HG03175 (cell line): ENCODE data around the gene PUSL1.

ENCODE experiments used
- ATAC-seq: cut with Tn5 transposase; IDR thresholded peaks from one replicate; pipeline ENCODE4 v1.9.1; 2021; ENCODE audit warnings: mild to moderate bottlenecking, moderate library complexity; ENCODE audit not compliant: unreplicated experiment

The PUSL1 gene

DNA sequence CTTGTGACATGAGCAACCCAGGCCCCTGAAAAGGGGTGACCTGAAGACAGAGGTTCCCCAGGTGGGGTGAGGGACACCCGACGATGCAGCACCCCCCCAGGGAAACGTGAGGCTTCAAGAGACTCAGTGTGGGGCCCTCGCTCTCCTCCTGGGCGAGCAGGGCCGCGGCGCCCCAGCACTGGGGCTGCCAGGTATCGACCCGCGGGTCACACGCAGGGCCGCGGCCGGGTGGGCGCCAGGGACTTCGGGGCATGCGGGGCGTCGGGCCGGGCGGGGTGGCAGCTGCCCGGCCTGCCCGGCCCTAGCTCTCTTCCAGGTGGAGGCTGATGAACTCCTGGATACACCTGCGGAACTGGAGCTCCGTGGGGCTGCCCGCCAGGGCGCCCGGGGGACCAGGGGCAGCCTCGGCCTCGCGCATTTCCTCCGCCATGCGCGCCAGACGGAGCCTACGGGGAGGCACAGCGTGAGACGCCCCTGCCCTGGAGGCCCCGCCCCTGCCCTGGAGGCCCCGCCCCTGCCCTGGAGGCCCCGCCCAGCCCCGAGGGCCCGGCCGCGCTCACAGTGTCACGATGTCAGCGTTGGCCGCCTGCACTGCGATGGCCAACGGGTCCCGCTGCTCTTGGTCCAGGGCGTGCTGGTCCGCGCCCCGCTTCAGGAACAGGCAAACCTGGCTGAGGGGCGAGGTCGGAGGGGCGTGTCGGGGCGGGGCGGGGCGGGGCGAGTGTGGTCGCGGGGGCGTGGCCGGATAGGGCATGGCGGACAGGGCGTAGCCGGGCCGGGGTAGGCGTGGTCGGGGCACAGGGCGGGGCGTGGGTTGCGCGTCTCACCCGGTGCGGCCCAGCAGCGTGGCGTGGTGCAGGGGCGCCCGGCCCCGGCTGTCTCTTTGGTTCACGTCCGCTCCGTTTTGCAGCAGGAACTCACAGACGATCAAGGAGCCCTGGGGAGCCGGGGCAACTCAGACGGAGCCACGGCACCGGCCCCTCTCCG is 14.8 kb upstream of the PUSL1 start:
- ATAC-seq: no peak

DNA sequence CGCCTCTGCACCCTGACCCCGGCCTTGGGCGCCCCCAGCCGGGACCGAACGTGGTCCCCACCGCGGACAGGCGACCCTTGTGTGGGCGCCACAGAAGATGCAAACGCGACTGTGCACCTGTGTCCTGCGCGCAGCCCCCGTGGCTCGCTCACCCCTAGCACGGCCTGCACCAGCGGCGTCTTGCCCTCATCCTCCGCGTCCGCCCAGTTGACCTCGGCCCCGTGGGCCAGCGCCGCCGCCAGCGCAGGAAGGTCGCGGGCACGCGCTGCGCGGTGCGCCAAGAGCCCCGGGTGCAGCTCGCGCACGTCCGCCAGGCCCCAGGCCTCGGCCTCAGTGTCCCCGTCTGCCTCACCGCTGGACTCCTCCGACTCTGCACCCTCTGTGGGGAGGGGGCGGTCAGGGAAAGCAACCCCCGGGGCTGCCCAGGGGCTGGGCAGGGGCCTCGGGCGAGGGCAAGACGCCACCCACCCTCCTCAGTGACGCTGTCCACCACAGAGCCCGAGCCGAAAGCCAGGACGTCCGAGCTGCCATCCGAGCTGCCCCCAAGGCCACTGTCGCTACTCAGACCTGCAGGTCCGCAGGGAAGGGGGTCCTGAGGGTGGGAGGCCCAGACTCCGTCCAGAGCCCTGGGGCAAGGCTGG is 14.0 kb upstream of the PUSL1 start:
- no peak for ATAC-seq

DNA sequence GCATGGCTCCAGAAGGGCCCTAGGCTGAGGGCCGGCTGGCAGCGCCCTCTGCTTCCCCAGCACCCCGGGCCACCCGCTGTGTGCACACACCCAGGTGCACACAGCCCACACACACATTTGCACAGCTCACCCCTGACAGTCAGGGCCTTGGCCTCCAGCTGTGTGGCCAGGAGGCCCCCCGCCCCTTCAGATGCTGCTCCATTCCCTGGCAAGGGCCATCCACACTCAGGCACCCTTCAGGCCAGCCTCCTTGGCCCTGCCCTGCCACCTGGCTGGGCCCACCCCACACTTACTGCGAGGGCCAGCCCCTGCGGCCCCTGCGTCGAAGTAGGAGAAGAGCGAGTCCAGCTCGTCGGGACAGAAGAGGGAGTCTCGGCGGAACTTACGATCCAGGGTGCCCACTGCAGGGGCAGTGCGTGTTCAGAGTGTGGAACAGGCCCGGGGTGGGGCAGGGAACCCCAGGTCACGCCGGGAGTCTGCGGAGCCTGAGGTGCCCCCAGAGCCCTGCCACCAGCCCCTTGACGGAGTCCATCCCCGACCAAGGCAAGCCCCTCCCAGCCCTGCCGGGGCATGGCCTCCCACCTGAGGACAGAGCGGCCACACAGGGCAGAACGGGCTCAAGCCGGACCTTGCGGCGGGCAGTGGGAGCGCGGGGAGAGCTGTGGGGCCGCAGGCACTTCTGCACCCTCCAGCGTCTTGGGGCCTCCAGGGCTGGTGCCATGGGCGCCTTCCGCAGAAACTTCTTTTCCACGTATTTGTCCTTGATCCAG is 13.1 kb upstream of the PUSL1 start:
- ATAC-seq: no peak

DNA sequence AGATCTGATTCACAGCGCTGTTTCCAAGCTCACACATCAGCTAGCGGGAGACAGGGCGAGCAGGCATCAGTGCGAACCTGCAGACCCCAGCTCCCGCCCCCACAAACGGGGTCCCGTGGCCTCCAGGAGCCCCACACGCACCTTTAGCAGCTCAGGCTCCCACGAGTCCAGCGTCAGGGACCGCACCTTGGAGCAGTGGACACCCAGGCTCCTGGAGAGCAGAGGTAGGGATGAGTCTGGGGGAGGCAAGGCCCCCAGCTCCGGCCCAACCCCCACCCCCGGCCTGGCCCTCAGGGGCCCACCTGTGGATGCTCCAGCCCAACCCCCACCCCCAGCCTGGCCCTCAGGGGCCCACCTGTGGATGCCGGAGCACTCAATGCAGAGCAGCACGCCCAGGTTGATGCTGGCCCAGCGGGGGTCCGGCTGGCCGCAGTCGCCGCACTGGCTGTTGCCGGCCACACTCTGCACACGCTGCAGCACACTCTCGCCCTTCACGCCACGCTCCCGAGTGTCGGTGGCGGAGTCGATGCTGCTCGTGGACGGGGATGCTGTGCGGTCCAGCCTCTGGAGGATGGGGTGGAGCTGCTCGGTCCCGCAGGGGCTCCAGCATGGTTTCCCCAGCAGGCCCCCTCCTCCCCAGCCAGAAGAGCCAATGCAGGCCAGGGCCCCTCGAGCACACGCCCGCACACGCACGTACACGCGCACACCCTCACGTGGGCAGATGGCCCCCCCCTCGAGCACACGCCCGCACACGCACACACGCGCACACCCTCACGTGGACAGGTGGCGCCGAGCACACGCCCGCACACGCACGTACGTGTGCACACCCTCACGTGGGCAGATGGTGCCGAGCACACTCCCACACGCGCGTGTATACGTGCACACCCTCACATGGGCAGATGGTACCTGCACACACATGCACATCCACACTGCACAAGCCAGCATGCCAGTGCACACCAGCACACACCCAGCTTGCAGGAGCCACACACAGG is 12.0 kb upstream of the PUSL1 start:
- ATAC-seq: no peak

DNA sequence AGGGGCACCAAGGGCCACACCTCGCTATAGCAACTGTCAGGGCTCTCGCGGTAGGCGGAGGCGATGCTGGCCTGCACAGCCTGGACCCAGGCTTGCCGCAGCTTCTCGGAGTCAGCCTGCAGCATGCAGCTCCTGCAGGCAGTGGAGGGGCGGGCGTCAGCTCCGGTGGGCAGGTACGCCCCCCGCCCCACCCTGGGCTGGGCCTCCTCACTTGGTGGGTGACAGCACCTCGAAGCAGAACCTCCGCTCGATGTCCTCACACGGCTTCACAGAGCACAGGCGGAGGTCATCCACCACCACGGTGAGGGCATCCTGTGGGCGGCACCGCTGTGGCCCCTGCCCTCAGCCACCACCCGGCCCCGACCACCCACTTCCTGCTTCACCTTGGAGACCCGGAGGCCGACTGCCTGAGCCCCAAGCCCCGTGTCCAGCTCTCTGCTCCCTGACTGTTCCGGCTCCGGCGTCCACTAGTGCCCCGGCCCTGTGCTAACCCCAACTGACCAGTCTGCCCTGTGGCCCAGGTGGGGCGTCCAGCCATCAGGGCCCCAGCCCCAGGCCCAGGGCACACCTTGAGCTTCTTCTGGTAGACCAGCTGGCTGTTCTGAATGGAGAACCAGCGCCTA is 10.5 kb upstream of the PUSL1 start:
- no peak for ATAC-seq

DNA sequence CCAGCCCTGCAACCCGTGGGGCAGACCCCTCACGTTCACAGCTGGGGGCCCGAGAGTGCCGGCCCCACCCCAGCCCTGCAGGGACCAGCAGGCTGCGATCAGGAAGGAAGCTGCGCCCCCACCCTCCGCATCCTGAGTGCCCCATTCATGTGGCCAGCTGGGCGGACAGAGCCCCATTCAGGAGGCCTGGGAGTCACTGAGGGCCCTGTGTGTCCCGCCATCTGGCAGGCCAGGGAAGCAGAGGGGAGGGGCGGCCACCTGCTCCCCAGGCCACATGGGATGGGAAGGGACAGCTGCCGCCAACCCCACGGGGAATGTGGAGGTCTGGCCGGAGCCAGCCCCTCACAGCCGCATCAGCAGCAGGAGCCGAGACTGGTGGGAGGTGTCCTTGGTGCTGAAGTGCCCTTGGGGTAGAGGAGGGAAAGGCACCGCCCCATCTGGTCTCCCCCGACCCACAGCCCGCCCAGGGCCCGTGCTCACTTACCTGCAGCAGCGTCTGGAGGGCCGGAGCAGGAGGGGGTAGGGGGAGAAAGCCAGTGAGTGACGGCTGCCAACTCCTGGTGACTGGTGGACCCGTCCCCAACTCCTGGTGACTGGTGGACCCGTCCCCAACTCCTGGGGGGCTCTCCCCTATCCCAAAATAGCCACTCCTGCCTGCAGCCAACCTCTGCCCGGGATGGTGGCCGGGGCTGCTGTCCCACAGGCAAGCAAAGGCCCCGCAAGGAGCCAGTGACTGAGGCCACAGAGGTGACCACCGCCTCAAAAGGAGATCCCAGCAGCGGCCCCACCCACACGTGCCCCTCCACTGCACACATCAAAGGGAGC is 9.3 kb upstream of the PUSL1 start:
- no peak for ATAC-seq

DNA sequence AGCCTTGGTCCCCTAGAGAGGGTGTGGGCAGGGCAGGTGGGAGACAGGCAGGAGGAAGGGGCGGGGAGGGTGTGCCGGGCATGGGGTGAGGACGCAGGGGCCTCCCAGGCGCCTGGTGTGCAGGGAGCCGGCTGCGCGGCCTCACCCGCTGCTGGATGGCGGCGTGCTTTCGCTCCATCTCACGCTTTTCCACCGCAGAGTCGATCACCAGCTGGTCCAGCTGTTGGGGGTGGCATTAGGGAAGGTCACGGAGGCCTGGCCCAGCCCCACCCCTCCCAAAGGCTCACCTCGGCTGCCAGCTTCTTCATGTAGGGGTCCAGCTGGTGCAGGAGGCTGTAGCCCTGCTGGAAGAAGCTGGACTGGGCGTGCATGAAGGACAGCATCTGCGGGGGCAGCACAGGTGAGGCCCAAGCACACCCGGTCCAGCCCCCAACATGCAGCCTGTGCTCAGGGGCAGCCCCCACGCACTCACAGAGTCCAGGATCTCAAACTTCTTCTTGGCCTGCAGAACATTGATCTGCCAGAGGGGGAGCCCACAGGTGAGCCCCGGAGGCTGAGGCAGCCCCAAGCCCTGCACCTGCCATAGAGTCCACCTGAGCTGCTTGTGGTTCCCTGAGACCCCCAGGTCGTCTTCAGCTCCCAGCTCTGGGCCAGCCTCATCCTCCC is 8.6 kb upstream of the PUSL1 start:
- ATAC-seq: no peak

DNA sequence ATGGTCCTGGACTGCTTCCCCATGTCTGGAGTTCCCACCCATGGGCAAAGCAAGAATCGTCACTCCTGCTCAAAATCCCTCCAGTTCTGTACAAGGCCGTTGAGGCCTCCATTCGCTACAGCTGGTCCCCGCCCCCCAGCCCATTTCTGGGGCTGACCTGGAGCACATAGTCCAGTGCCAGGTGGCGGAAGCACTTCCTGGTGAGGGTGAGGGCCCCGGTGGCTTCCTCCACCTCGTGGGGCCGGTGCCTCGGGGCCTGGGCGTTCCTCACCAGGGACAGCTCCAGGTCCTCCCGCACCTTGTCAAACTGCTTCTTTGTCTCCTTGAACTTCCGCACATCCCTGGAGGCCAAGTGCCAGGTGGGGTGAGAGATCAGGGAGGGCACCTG is 8.1 kb upstream of the PUSL1 start:
- no peak for ATAC-seq

DNA sequence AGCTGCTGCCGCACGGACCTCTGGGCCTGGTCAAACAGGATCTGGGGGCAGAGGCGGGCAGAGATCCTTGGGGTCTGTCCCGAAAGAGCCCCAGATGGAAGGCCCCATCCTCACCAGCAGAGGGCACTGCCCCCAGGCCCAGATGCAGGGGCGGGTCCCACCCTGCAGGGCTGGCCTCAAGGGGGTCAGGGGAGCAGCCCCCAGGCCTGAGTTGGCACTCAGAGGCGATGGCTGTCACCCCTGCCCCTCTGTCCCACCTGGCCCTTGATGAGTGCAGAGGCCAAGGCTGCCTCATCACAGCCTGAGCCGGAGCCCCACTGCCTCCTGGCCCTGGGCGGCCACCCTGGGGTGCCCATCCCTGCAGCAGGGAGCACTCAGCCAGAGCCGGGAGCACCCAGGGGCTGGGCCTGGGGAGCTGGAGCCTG is 6.4 kb upstream of the PUSL1 start:
- no peak for ATAC-seq

DNA sequence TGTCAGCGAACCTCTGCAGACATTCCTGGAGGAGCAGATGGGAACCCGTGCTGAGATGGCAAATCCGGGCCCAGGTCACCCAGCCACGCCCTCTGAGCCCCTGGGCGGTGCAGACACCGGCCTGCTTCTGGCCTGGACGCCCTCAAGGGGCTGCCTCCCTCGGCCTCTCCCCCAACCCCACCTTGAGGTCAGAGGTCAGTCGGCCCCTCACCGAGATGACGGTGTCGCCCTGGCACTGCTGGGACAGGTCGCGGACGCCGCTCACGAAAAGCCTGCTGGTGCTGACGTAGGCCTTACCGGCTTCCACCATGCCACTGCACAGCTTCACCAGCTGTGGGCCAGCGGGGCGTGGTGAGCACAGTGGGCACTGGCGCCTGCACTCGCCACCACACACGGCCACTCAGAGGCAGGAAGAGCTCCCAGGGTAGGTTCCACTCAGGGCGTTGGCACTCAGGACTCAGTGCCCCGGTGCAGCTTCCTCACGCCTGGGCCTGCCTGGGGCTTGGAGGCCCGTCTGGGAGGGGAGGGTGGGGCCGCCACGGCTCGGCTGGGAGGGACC is 5.4 kb upstream of the PUSL1 start:
- no peak for ATAC-seq

DNA sequence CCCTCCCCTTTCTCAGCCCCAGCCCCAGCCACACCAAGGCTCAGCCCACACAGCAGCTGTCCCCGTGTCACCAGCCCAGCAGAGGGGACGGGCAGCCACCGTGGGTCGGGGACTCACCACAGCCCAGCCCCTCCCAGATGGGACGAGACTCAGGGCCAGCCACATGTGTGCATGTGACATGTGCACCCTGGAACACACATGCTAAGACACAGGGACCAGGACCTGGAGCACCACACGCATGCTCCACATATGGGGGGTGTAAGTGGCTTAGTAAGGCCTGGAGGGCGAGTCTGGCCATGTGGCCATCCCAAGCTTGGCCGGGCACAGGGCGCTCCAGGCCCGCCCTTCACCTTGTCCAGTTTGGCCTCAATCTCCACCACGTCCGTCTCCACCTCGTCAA is 4.7 kb upstream of the PUSL1 start:
- ATAC-seq: no peak

DNA sequence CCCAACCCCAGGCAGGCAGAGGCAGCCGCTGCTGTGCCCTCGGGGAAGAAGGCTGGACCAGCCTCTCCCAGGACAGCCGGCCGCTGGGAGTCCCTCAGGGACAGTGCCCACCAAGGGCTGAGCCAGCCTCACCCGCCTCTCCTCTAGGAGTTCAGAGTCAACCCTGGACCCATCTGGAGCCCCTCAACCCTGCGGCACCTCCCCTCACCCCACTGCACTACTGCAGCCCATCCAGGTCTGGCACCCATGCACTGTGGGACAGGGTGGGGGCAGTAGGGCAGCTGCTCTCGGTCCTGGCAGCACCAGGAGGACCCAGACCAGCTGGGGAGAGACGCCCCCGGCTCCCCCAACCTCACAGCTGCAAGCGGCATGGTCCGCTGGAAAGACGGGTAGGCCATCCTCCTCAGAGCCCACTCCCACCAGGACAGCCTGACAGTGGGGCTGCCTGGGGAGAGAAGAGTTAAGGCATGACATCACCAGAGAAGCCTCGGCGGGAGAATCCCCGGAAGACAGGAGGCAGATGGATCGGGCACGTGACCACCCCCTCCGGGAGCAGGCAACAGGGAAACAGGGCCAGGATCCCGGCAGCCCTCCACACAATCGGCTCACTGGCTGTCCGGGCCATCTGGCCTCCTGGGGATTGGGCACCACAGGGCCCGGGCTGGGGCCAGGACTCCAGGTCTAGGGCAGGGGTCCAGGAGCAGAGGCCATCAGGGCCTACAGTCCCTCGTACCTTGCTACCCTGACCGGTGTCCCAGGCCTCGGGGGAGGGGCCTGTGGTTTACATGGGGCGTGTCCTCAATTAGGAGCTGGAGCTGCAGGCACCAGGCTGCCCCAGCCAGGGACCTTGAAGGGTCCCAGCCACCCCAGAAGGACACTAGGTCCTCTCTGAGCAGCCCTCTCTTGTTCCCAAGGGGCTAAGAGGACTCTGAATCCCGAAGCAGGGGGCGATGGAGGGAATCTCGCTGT is 3.8 kb upstream of the PUSL1 start:
- ATAC-seq: no peak

DNA sequence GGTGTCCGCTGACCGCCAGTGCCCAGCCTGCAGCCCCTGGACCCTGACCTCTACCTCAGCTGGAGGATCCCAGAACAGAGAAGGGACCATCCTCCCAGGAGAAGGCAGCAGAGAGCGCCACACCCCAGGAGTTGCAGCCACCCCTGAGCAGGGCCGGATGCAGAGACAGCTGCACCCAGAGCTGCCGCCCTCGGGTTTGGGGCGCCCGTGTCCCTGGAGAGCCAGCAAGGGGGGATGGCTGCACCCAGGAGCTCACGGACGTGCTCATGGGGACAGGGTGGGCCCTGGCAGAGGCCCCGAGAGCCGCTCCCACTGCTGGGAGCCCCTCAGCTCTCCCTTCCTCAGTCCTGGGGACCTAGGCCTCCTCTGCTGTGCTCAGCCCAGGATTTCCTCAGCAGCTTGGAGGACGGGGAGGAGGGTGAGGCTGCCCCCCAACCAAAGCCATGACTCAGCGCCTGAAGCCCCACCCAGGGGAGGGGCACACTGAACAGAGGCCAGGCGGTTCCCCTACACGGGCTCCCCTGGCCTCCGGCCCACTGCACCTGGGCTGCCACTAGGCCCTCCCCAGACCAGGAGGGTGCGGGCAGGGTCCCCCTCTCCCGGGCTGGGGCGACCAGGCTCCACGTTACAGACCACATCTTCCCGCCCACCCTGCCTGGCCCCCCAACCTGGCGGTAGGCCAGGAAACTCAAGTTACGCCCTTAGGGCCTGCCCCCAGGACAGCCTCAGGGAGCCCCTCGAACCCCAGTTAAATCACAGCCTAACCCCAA is 2.9 kb upstream of the PUSL1 start:
- ATAC-seq: no peak

DNA sequence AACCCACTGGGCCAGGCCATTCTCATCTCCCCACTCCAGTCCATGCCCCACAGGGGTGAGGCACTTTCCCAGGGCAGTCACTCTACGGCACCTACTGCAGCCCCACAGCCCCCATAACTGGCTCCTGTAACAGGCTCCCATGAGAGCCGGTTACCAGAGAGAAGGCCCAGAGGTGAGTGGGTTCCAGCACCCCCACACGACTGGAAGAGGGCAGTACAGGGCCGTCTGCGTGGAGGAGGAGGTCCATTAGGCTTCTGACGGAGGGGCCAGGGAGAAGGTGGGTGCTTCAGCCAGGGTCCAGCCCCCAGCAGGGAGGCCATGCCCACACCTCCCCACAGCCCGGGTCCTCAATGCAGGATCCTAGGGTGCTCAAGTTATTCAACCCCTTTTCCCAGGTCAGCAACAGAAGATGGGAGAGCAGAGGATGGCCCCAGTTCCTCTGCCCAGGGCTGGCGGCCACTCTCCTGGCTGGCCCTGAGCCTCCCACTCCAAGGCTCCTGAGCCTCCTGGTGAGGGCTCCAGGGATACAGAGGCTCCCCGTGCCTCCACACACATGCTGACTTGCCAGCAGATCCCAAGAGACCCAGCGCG is 2.2 kb upstream of the PUSL1 start:
- ATAC-seq: no peak

DNA sequence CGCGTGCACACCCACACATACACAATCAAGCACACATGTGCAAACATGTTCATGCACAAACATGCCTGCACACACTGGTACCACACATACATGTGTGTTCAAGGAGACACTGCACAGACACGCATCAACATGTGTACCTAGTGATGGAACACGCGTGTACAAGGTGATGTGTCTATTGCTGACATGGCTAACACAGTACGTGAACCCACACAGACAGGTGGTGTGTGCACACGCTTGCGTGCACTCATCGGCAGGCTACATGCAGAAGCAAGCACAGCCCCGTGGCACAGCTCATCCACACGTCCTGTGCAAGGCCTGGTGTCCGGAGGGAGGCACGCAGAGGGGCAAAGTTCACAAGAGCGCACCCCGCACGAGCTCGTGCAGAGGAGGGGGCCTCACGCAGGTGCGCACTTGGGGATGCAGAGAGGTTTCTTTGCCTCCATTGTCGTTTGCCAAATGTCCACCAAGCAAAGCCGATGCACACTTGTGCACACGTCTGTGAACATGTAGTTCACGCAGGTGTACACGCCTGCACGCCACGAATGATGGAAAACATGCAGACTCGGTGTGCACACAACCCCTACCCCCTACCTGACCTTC is 1.6 kb upstream of the PUSL1 start:
- ATAC-seq: no peak
